B cell (primary cell): Measurements from ENCODE around the gene CDH12. TPM values are rescaled to one million over a fixed set of nuclear protein-coding genes. Genes with fewer than 3 reads are reported as not detected.

ENCODE experiments used
- ATAC-seq: fragments of 200-7000 bp; cut with Tn5 transposase; one replicate; pipeline ENCODE4 v1.10.0; 2021; ENCODE audit warnings: low read depth, mild to moderate bottlenecking, moderate number of reproducible peaks, moderate library complexity
- CTCF ChIA-PET: fragments of 350-600 bp; sonication (Branson Sonifier 250); formaldehyde crosslinking; loops from one replicate; lab custom pipeline; 2021; ENCODE audit warnings: antibody characterized with exemption, inconsistent platforms; lab: Charles Lee
- POLR2A ChIA-PET: fragments of 350-600 bp; sonication (Branson Sonifier 250); formaldehyde crosslinking; loops from one replicate; lab custom pipeline; 2021; ENCODE audit warnings: antibody characterized with exemption; lab: Charles Lee
- DNase-seq: peaks from one replicate; pipeline ENCODE4 v3.0.0; 2013
- H2AFZ ChIP-seq: 2 replicates; pipeline ENCODE4 v1.6.1; 2012; ENCODE audit warnings: mild to moderate bottlenecking, low read depth, low read length; ENCODE audit not compliant: insufficient read depth, poor library complexity, severe bottlenecking
- H3K27ac ChIP-seq, 2 donors: 1 replicate in 1 of 2; 2 replicates in 1 of 2; pipeline ENCODE4 v1.5.1; 2012 to 2013; ENCODE audit warnings: low read length in 2 of 2, mild to moderate bottlenecking in 2 of 2, moderate library complexity in 1 of 2
- H3K27me3 ChIP-seq, 4 experiments: fragments of 200-600 bp in 1 of 4; sonication (generic) in 1 of 4; replicated peaks in 1 of 4; 1 replicate in 2 of 4; 2 replicates in 2 of 4; pipeline versions ENCODE4 v1.6.1 to v1.7.0; 2013 to 2016; ENCODE audit warnings: low read length in 3 of 4, mild to moderate bottlenecking in 2 of 4, mixed read lengths in 1 of 4, moderate library complexity in 1 of 4; ENCODE audit not compliant: insufficient read depth in 4 of 4, control insufficient read depth in 3 of 4; ENCODE audit errors: control extremely low read depth in 1 of 4
- H3K36me3 ChIP-seq, 2 experiments: replicated peaks in 1 of 2; 1 replicate in 1 of 2; 2 replicates in 1 of 2; pipeline versions ENCODE4 v1.6.1 to v1.7.1; 2013; ENCODE audit warnings: low read length in 1 of 2; ENCODE audit not compliant: insufficient read depth in 2 of 2, control insufficient read depth in 1 of 2; ENCODE audit errors: control extremely low read depth in 1 of 2, extremely low read depth in 1 of 2
- H3K4me1 ChIP-seq, 2 donors: fragments of 200-600 bp in 1 of 2; sonication (generic) in 1 of 2; 1 replicate in 1 of 2; 2 replicates in 1 of 2; pipeline versions ENCODE4 v1.5.1 to v1.6.1; 2013 to 2017; ENCODE audit warnings: low read length in 2 of 2; ENCODE audit not compliant: control insufficient read depth in 2 of 2, insufficient read depth in 2 of 2
- H3K4me2 ChIP-seq: replicated peaks from 2 replicates; pipeline ENCODE3; 2012; ENCODE audit warnings: mild to moderate bottlenecking, low read depth, low read length; ENCODE audit not compliant: poor library complexity, severe bottlenecking
- H3K4me3 ChIP-seq, 5 experiments: fragments of 200-600 bp in 1 of 5; sonication (generic) in 1 of 5; 1 replicate in 3 of 5; 2 replicates in 2 of 5; pipeline versions ENCODE4 v1.5.1 to v1.7.0; 2011 to 2016; ENCODE audit warnings: low read length in 4 of 5, mild to moderate bottlenecking in 4 of 5, low read depth in 2 of 5, control low read depth in 1 of 5, moderate library complexity in 1 of 5; ENCODE audit not compliant: insufficient read depth in 1 of 5; ENCODE audit errors: control extremely low read depth in 1 of 5, extremely low read depth in 1 of 5
- H3K79me2 ChIP-seq: fragments of 200-600 bp; sonication (generic); one replicate; pipeline ENCODE4 v1.6.0; 2016; ENCODE audit warnings: low read length; ENCODE audit not compliant: control insufficient read depth, insufficient read depth
- H3K9ac ChIP-seq: fragments of 200-600 bp; sonication (generic); 2 replicates; pipeline ENCODE4 v1.6.1; 2017; ENCODE audit warnings: mild to moderate bottlenecking, low read length, moderate library complexity
- H3K9me3 ChIP-seq, 3 donors: one replicate each; pipeline versions ENCODE4 v1.6.1 to v1.7.1; 2013; ENCODE audit warnings: low read length in 2 of 3; ENCODE audit not compliant: control insufficient read depth in 2 of 3, insufficient read depth in 1 of 3; ENCODE audit errors: control extremely low read depth in 1 of 3
- H4K20me1 ChIP-seq: 2 replicates; pipeline ENCODE4 v1.6.0; 2012; ENCODE audit warnings: mild to moderate bottlenecking, low read length; ENCODE audit not compliant: insufficient read depth, control insufficient read depth, poor library complexity, severe bottlenecking
- H3K27ac Mint-ChIP-seq: one replicate; pipeline ENCODE4 v1.8.0; 2021; ENCODE audit warnings: mixed read lengths
- H3K27me3 Mint-ChIP-seq: one replicate; pipeline ENCODE4 v1.8.0; 2021; ENCODE audit warnings: mixed read lengths
- H3K4me1 Mint-ChIP-seq: one replicate; pipeline ENCODE4 v1.8.0; 2021; ENCODE audit warnings: mixed read lengths
- H3K4me3 Mint-ChIP-seq: one replicate; pipeline ENCODE4 v1.8.0; 2021; ENCODE audit warnings: mixed read lengths
- H3K9me3 Mint-ChIP-seq: one replicate; pipeline ENCODE4 v1.8.0; 2022; ENCODE audit warnings: mixed read lengths; ENCODE audit not compliant: insufficient read depth
- CTCF ChIP-seq: fragments of 200-600 bp; IDR thresholded peaks from one replicate; pipeline ENCODE4 v1.8.0; 2022; ENCODE audit warnings: antibody characterized with exemption, mild to moderate bottlenecking
- EZH2 ChIP-seq: IDR thresholded peaks from 2 replicates; pipeline ENCODE4 v1.6.1; 2012; ENCODE audit warnings: borderline replicate concordance, low read depth, mild to moderate bottlenecking, moderate library complexity, low read length; ENCODE audit not compliant: insufficient read depth, poor library complexity, severe bottlenecking
- WGBS: methylation state at CpG from one replicate; pipeline ENCODE4 v1.1.5; 2013; ENCODE audit warnings: missing lambda C conversion rate; ENCODE audit not compliant: insufficient coverage; 5-methylcytosine and 5-hydroxymethylcytosine counted together
- intact Hi-C: fragments of 100-400 bp; cut with micrococcal nuclease; formaldehyde crosslinking; loops from one replicate; pipeline ENCODE4 v1.10.0; 2022
- polyA plus RNA-seq: library from polyadenylated mRNA; depleted of rRNA; stranded (reverse); fragments of >200 nt; gene quantifications from 2 replicates; pipeline ENCODE4 v1.2.3, GENCODE V29; 2012
- total RNA-seq, 2 donors: library from RNA; stranded (reverse); fragments of 120-200 nt in 1 of 2; gene quantifications; 1 replicate in 1 of 2; 2 replicates in 1 of 2; pipeline versions ENCODE4 v1.2.3 to v1.2.4, GENCODE V29; 2013 to 2022

CDH12 gene
- total and polyA plus RNA-seq, 2 donors (not counting 1 experiment from before 2014, with no cell fraction given), result not detected

DNA sequence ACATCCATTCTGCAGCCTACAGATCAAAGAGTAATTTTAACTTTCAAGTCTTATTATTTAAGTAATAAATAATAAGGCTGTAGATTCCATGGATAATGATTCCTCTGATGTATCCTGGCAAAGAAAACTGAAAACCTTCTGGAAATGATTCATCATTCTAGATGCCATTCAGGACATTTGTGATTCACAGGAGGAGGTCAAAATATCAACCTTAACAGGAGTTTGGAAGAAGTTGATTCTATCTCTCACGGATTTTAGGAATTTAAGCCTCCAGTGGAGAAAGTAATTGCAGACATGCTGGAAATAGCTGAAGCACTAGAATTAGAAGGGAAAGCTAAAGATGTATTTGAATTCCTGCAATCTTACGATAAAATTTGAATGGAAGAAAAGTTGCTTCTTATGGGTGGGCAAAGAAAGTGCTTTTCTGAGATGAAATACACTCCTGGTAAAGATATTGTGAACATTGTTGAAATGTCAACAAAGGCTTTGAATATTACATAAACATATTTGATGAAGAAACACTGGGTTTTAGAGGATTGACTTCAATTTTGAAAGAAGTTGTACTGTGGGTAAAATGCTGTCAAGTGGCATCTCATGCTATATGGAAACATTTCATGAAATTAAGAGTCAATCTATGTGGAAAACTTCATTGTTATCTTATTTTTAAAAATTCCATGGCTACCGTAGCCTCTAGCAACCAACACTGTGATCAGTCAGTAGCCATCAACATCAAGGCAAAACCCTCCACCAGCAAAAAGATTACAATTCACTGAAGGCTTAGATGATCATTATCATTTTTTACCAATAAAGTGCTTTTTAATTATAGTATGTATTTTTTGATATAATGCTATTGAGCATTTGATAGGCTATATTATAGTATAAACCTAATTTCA is 1141.0 kb downstream of the CDH12 start:
- H3K9me3 ChIP-seq, result peaks cover 0 to 4% (median 0%) of the 10 kb centered on the region in 3 donors
- ATAC-seq, result no peak
- Mint-ChIP-seq H3K4me1 (no peaks in the 10 kb centered on the region), H3K4me3 (no peak overlapping the region), H3K27me3 (no peaks in the 10 kb centered on the region), H3K27ac (no peak overlapping the region), H3K9me3 (no peaks in the 10 kb centered on the region)
- H3K4me3 ChIP-seq, result no peak overlapping the region
- H2AFZ ChIP-seq, result no peak overlapping the region
- no peak for TF ChIP-seq EZH2
- TF ChIP-seq CTCF, result no peak
- intact Hi-C loops, result no loop called here
- H4K20me1 ChIP-seq, result no peaks in the 10 kb centered on the region
- DNase-seq, result no peak
- no CpG with 5 or more reads among the region's 3 CpGs for WGBS
- ChIA-PET CTCF (no interaction called here), POLR2A (no interaction called here)
- no peaks in the 10 kb centered on the region for H3K4me1 ChIP-seq
- no peaks in the 10 kb centered on the region for H3K79me2 ChIP-seq
- H3K9ac ChIP-seq, result no peak overlapping the region
- no peaks in the 10 kb centered on the region for H3K36me3 ChIP-seq
- H3K27ac ChIP-seq, result no peak overlapping the region
- H3K27me3 ChIP-seq, result no peaks in the 10 kb centered on the region
- no peak overlapping the region for H3K4me2 ChIP-seq

GRCh38 chr5:21709770-21710169 is 1143.4 kb downstream of the CDH12 start:
- H3K79me2 ChIP-seq, result no peaks in the 10 kb centered on the region
- no CpG with 5 or more reads among the region's 3 CpGs for WGBS
- H3K4me2 ChIP-seq, result no peak overlapping the region
- no peak overlapping the region for H3K27ac Mint-ChIP-seq
- H3K9ac ChIP-seq, result no peak overlapping the region
- H3K27me3 ChIP-seq, result no peaks in the 10 kb centered on the region
- ChIA-PET POLR2A (no interaction called here), CTCF (no interaction called here)
- no peaks in the 10 kb centered on the region for H3K9me3 Mint-ChIP-seq
- ATAC-seq, result no peak
- no peaks in the 10 kb centered on the region for H3K9me3 ChIP-seq
- H2AFZ ChIP-seq, result no peak overlapping the region
- intact Hi-C loops, result no loop called here
- no peak for DNase-seq
- no peaks in the 10 kb centered on the region for H3K36me3 ChIP-seq
- H3K4me1 Mint-ChIP-seq, result no peaks in the 10 kb centered on the region
- H4K20me1 ChIP-seq, result no peaks in the 10 kb centered on the region
- no peak overlapping the region for H3K4me3 Mint-ChIP-seq
- no peak overlapping the region for H3K4me3 ChIP-seq
- H3K27me3 Mint-ChIP-seq, result no peaks in the 10 kb centered on the region
- TF ChIP-seq CTCF (no peak), EZH2 (no peak)
- no peaks in the 10 kb centered on the region for H3K4me1 ChIP-seq
- H3K27ac ChIP-seq, result no peak overlapping the region
